Measurements from ENCODE around the gene SH3RF2.

- TF ChIP-seq CTCF (IDR thresholded peaks at IDR 0.05), result no peak
- no peak for TF ChIP-seq POLR2A (IDR thresholded peaks at IDR 0.05)
- TF ChIP-seq POLR2AphosphoS5 (IDR thresholded peaks at IDR 0.05), result no peak
These were observed 87.7 kb downstream of the SH3RF2 start for GRCh38 chr5:146024034-146024433.
